Activated T-cell treated with anti-CD3 and anti-CD28 coated beads, Interleukin-2, amount 50 U/mL, for 24 hours (primary cell): ENCODE measurements around the gene VOPP1.

Experiments used
- DNase-seq: peaks from one replicate; pipeline ENCODE4 v3.0.0-alpha.2; 2020
- H3K27ac Mint-ChIP-seq: 2 replicates; pipeline ENCODE4 v1.8.0; 2020; ENCODE audit warnings: mild to moderate bottlenecking, mixed read lengths
- H3K27me3 Mint-ChIP-seq: 2 replicates; pipeline ENCODE4 v1.8.0; 2020; ENCODE audit warnings: mixed read lengths
- H3K36me3 Mint-ChIP-seq: 2 replicates; pipeline ENCODE4 v1.8.0; 2020; ENCODE audit warnings: low read depth, mixed read lengths
- H3K4me1 Mint-ChIP-seq: 2 replicates; pipeline ENCODE4 v1.8.0; 2020; ENCODE audit warnings: low read depth, mixed read lengths
- H3K4me3 Mint-ChIP-seq: 2 replicates; pipeline ENCODE4 v1.8.0; 2020; ENCODE audit warnings: mild to moderate bottlenecking, moderate library complexity, mixed read lengths
- H3K9me3 Mint-ChIP-seq: 2 replicates; pipeline ENCODE4 v1.8.0; 2020; ENCODE audit warnings: mixed read lengths

VOPP1 gene

DNA sequence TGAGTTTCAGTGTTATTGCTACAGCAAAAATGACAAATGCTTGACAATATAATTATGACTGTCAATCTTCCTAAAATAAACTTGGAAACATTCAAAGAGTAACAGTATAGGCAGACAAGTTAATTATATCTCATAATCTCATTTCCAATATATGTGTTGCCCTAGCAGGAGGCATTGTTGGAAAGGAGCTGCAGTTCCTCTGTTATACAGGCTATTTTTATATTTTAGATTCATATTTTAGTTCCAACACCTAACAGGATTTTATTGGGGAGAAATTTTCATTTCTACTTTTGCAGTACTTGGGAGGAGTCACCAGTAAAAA is 19.3 kb downstream of the VOPP1 start:
- DNase-seq: no peak
- peaks cover 60% of the 10 kb centered on the region for H3K36me3 Mint-ChIP-seq
- no peak overlapping the region for H3K27ac Mint-ChIP-seq
- no peaks in the 10 kb centered on the region for H3K9me3 Mint-ChIP-seq
- no peak overlapping the region for H3K4me3 Mint-ChIP-seq
- H3K4me1 Mint-ChIP-seq: peaks cover 98% of the 10 kb centered on the region
- no peaks in the 10 kb centered on the region for H3K27me3 Mint-ChIP-seq

DNA sequence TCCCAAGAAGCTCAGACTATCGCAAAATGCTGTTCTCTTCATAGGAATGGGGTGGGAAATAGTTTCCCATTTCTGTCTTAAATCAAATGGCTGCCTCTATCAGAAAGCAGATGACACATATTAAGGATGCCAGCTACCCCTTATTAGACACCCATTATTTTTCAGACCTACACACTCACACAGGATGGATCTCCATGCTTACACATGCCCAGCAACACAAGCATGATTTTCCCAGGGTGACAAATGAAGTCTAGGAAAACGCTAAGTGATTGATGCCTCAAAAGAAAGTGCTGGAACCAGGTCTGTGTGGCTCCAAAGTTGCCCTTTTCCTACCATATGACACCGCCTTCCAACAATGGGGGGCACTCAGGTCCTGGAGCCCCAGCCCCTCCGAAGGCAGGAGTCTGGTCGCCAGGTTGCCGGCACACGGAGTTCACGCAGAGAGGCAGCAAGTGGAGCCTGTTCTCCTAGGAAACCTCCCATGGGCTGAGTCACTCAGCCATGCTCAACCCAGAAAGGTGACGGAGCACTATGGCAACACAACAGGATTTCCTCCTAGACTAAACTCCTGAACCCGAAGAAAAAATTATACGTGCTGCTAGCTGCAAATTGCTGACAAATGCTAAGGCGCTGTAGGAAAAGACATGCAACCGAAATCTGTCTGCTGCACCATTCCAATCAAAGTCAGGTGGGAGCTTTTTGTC is 19.8 kb downstream of the VOPP1 start:
- H3K36me3 Mint-ChIP-seq: peaks cover 62% of the 10 kb centered on the region
- H3K9me3 Mint-ChIP-seq: no peaks in the 10 kb centered on the region
- H3K4me3 Mint-ChIP-seq: no peak overlapping the region
- peaks cover 98% of the 10 kb centered on the region for H3K4me1 Mint-ChIP-seq
- H3K27me3 Mint-ChIP-seq: no peaks in the 10 kb centered on the region
- no peak for DNase-seq
- no peak overlapping the region for H3K27ac Mint-ChIP-seq

DNA sequence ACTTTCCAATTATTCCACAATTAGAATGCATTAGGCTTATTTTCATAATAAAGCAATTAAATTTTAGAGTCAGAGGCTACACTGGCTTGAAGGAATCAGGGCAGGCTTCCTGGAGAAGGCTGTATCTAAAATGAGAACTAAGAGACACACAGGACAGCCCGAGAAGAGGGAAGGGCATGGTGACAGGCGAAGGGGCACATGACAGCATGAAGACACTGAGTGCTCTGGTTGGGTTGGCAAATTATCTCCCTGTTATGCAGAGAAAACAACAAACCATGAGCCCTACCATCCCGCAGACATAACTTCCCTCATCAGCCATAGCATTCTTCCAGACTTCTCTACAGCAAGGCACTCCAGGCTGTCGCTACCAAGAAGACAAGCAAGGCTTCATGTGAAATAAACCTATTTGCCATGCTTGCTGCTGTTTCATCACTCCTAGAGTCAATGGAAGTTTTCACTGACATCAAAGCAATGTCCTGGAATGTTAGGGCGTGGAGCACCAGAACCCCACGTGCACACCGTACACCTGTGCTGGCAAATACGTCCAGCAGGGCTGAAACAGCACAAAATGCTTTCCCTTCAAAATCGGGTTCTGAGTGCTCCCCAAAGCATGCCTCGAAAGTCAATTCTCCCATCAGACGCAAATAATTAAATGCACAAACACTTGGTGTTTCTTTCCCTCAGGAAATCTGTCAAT is 21.3 kb downstream of the VOPP1 start:
- H3K36me3 Mint-ChIP-seq: peaks cover 54% of the 10 kb centered on the region
- DNase-seq: no peak
- peaks cover 96% of the 10 kb centered on the region for H3K4me1 Mint-ChIP-seq
- no peak overlapping the region for H3K27ac Mint-ChIP-seq
- H3K9me3 Mint-ChIP-seq: no peaks in the 10 kb centered on the region
- no peak overlapping the region for H3K4me3 Mint-ChIP-seq
- no peaks in the 10 kb centered on the region for H3K27me3 Mint-ChIP-seq

DNA sequence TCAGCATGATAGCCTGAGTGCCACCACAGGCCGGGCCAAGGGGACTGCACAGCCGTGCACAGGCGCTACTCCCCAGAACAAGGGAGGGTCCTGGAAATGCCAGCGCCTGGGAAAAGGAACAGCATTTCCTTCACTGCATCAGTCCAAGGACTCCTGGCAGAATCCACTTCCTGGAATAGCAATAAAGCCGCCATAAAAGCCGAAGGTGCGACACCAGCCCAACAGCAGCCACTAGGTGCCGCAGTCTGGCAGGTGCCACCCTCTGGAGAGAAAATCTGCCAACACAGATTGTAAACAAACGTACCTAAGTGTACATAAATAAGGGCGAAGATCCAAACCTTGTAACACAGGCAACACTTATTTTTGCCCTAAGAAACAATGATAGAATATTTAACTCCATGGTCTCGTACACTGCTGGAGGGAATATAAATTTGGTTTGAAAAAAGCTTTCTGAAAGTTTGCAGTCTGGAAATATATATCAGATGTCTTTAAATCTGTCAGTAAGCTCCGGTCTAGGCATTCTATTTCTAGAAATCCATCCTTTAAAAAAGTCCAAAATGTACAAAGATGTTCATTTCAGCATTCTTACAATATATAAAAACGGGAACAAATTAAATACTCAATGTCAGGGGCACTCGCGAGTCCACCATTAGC is 22.2 kb downstream of the VOPP1 start:
- Mint-ChIP-seq H3K4me3 (no peak overlapping the region), H3K4me1 (peaks cover 94% of the 10 kb centered on the region), H3K9me3 (no peaks in the 10 kb centered on the region), H3K27me3 (no peaks in the 10 kb centered on the region), H3K36me3 (peaks cover 50% of the 10 kb centered on the region), H3K27ac (no peak overlapping the region)
- no peak for DNase-seq

DNA sequence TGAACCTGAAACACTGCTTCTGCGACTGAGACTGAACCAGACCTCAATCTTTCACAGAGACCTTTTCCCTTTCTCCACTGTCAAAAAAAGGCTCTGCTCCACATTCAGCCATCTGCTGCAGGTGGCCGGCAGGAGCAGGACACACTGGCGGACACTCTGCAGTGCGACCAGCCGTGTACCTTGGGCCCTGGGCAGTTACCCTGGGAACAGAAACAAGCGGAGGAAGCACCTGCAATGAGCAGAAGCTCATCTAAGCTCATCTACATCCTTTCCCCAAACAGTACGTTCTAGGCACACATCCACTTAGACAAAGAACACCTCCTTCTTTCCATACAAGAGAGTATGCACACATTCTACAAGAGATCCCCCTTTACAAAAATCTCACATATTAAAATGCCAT is 22.8 kb downstream of the VOPP1 start:
- Mint-ChIP-seq H3K4me1 (peaks cover 93% of the 10 kb centered on the region), H3K36me3 (peaks cover 48% of the 10 kb centered on the region), H3K4me3 (no peak overlapping the region), H3K27me3 (no peaks in the 10 kb centered on the region), H3K9me3 (no peaks in the 10 kb centered on the region), H3K27ac (peak overlapping the region; percentile 55)
- no peak for DNase-seq

DNA sequence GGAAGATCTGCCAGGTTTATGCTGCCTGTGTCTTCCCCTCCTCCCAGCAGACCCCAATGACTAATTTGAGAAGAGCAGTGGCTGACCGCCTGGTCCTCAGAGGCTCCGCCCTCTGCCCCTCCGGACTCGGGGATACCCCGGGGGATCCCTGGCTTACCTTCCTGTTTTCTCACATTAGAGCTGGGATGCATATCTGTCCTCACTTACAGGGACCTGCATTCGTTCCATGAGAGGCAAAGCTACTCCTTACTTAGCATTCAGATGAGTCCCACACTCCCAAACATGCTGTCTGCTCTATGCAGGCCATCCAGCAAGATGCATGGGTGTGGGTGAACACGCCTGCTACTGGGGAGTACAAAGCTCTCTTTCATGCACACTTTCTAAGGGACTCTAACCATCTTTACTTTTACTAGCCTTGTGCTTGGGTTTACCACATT is 24.0 kb downstream of the VOPP1 start:
- Mint-ChIP-seq H3K4me1 (peaks cover 92% of the 10 kb centered on the region), H3K9me3 (peaks cover 2% of the 10 kb centered on the region)

DNA sequence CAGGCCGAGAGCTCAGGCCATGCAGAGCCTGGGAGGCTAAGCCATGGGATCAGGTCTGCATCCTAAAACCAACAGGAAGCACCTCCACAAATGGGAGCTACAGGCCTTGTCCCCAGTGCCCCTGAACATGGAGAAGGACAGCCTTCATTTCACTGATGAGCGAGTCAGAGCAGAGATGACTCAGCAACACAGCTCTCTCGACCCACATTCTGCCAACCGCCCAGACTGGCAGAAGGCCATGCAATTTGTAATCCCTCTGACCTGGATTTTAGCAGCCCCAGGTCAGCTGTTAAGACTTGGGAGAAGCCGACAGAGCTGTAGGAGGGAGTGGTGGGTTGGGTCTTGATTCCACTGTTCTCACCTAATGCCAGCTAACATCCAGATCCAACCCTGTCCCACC is 25.5 kb downstream of the VOPP1 start:
- Mint-ChIP-seq H3K36me3 (peaks cover 47% of the 10 kb centered on the region), H3K4me3 (no peak overlapping the region), H3K4me1 (peaks cover 85% of the 10 kb centered on the region), H3K9me3 (peaks cover 2% of the 10 kb centered on the region), H3K27ac (peak overlapping the region; percentile 50), H3K27me3 (no peaks in the 10 kb centered on the region)
- peak; percentile 55 for DNase-seq

More for the DNA sequence above, 24.0 kb downstream of the VOPP1 start:
- H3K36me3 Mint-ChIP-seq: peaks cover 51% of the 10 kb centered on the region
- no peak for DNase-seq
- peak overlapping the region; percentile 12 for H3K27ac Mint-ChIP-seq
- no peaks in the 10 kb centered on the region for H3K27me3 Mint-ChIP-seq
- no peak overlapping the region for H3K4me3 Mint-ChIP-seq

DNA sequence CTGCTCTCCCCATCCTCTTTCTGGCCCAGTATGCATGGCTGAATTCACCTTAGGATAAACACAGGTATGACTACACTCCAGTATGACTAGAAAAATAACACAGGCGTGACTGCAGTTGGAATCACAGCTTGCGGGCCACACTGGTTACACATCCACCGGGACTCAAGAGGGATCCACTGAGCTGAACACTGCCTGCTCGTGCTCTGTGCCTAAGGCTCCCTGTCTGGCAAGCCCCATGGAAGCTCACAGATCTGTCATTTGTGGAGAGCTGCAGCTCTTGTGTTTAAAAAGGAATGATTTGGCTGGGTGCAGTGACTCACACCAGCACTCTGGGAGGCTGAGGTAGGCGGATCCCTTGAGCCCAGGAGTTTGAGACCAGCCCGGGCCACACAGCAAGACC is 26.8 kb downstream of the VOPP1 start:
- H3K4me3 Mint-ChIP-seq: no peak overlapping the region
- no peaks in the 10 kb centered on the region for H3K27me3 Mint-ChIP-seq
- H3K4me1 Mint-ChIP-seq: peaks cover 79% of the 10 kb centered on the region
- DNase-seq: no peak
- peaks cover 2% of the 10 kb centered on the region for H3K9me3 Mint-ChIP-seq
- H3K27ac Mint-ChIP-seq: no peak overlapping the region
- H3K36me3 Mint-ChIP-seq: peaks cover 45% of the 10 kb centered on the region

DNA sequence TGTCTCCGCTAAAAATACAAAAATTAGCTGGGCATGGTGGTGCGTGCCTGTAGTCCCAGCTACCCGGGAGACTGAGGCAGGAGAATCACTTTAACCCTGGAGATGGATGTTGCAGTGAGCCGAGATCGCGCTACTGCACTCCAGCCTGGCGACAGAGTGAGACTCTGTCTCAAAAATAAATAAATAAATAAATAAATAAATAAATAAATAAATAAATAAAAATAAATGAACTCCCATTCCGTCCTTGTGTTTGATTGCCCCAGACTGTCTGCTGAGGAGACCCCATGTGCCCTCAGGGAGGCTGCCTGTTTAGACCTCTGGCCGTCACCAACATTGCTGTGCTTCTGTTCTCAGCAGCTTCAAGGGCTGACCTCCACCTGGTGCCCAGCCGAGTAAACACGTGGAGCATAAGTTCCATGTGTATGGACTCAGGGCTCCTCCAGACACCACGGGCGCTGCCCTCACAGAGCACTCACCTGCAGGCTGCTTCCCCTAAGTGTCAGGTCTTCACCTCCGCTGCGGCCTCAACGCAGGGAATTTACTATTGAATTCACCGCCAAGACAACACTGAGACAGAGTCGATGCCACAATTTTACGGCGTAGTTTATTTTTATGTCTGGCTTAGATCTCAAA is 32.0 kb downstream of the VOPP1 start:
- H3K36me3 Mint-ChIP-seq: peaks cover 47% of the 10 kb centered on the region
- peak overlapping the region; percentile 61 for H3K27ac Mint-ChIP-seq
- DNase-seq: no peak
- H3K4me3 Mint-ChIP-seq: no peak overlapping the region
- peaks cover 2% of the 10 kb centered on the region for H3K9me3 Mint-ChIP-seq
- peaks cover 76% of the 10 kb centered on the region for H3K4me1 Mint-ChIP-seq
- no peaks in the 10 kb centered on the region for H3K27me3 Mint-ChIP-seq

DNA sequence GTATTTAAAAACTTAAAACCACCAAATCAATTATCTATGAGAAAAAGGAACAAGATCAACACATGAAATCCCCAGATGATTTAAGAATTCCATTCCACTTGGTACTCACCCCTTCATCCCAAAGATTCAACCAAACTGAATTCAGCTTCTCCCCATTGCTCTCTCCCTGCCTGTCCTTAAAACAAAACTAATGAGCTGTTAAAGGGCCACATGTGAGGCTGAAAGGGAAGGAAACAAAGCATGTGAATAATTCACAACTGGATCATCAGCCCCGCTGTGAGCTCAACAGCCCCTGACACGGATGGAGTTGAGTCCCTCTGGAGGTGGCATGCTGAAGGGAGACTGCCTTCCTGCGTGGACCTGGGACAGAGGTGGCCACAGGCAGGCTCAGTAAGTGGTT is 32.9 kb downstream of the VOPP1 start:
- Mint-ChIP-seq H3K9me3 (peaks cover 2% of the 10 kb centered on the region), H3K36me3 (peaks cover 40% of the 10 kb centered on the region), H3K27ac (no peak overlapping the region), H3K4me1 (peaks cover 77% of the 10 kb centered on the region), H3K4me3 (no peak overlapping the region), H3K27me3 (no peaks in the 10 kb centered on the region)
- no peak for DNase-seq

DNA sequence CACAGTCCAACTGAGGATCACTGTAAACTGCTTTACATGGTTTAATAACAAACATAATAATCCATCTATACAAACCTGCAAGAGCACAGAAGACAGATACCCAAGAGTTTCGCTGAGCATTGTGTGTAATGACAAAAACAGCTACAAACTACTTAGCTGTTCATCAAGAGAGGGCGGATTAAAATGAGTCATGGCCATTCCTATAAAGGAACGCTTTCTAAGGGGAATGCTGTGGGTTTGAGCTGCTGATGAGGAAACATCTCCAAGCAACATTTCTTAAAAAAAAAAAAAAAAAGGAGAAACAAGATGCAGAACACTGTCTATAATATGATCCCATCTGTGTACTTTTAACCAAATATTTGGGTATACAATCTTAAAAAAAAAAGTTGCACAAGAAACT is 33.8 kb downstream of the VOPP1 start:
- Mint-ChIP-seq H3K9me3 (no peaks in the 10 kb centered on the region), H3K27me3 (no peaks in the 10 kb centered on the region), H3K4me3 (no peak overlapping the region), H3K4me1 (peaks cover 77% of the 10 kb centered on the region), H3K36me3 (peaks cover 32% of the 10 kb centered on the region), H3K27ac (peak overlapping the region; percentile 53)
- no peak for DNase-seq

DNA sequence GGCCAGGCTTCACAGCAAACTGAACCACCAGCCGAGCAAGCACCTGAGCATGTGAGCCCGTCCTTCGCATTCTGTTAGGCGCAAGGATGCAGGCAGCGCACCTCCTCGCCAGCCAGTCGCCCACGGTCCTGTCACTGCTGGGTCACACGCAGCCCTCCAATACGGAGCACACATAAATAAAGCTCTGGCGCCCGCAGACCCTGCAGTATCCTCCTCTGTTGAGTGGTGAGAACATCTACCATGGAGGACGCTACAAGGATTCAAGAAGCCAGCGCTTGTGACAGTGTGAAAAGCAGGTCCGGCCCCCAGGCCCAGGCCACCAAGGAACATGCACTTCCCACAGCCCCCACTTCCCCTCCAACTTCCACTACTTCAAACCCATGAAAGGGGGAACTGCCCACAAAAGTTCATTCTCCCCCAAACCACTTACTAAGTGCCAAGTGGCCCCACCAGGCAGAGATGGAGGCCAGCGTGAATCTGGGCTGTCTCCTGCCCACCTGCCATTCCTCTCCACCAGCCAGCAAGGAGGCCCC is 34.8 kb downstream of the VOPP1 start:
- Mint-ChIP-seq H3K27ac (peak overlapping the region; percentile 12), H3K36me3 (peaks cover 35% of the 10 kb centered on the region), H3K27me3 (no peaks in the 10 kb centered on the region), H3K4me3 (no peak overlapping the region), H3K4me1 (peaks cover 84% of the 10 kb centered on the region), H3K9me3 (no peaks in the 10 kb centered on the region)
- DNase-seq: no peak

DNA sequence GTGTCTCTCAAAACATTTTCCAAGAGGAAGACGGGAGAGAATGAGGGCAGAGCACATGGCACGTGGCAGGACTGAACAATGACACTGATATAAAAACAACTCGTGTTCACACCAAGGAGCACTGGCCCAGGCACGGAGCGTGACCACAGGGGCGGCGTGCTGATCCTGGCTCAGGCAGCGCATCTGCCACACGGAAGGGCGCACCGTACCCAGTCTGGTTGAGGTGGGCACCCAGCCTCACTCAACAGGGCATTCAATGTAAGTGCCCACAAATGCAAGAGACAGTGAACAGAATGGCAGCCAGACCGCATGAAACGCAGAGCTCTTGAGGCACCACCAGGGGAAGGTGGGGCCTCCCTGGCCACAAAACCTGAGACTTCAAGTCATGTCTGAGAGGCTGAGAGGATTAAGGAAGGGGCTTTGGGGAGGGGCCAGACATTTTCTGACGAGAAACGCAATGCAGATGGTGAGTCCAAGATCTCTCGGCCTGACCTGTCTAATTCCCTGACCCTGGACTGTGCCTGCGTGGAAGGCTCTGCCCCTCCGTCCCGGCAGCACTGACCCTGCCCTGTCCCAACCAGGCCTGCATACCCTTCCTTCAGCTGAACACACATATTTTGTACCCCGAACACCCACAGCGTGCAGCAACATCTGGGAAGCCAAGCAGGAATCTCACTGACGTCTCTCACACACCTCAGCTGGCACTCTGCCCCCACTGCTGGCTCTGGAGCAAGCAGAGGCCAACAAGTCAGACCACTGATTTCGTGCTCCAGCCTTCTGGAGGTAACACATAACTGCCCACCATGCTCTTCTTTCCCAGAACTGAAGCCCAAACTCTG is 35.5 kb downstream of the VOPP1 start:
- Mint-ChIP-seq H3K4me1 (peaks cover 86% of the 10 kb centered on the region), H3K27ac (peak overlapping the region; percentile 38), H3K27me3 (no peaks in the 10 kb centered on the region), H3K36me3 (peaks cover 32% of the 10 kb centered on the region), H3K9me3 (no peaks in the 10 kb centered on the region), H3K4me3 (peak overlapping the region; percentile 3)
- DNase-seq: no peak

DNA sequence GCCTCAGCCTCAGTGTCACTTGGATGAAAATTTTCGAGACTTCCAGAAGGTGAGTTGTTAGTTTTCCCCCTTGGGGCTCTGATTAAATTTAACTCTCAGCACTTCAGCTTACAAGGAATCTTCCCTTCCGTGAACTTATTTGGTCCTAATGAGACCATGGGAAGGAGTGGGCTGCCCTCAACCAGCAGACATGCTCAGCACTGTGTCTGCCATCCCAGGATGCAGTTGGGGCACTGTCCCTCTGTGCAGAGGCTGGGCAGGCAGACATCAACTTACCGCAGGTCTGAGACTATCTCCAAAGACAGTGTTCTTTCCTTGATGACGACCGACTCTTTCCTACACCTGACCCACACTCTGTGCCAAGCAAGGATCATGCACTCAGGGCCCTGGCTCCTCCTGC is 36.7 kb downstream of the VOPP1 start:
- Mint-ChIP-seq H3K9me3 (peaks cover 2% of the 10 kb centered on the region), H3K4me1 (peaks cover 92% of the 10 kb centered on the region), H3K4me3 (peak overlapping the region; percentile 73), H3K27ac (peak overlapping the region; percentile 98), H3K36me3 (peaks cover 36% of the 10 kb centered on the region), H3K27me3 (no peaks in the 10 kb centered on the region)
- no peak for DNase-seq
